NCI-H1105 treated with DMSO at 0.1 percent for 48 hours (cell line): ENCODE data around the gene PARM1.

Experiments used
- DNase-seq: peaks from one replicate; lab custom pipeline; 2025; lab: John Stamatoyannopoulos, UW

The PARM1 gene, protein sequence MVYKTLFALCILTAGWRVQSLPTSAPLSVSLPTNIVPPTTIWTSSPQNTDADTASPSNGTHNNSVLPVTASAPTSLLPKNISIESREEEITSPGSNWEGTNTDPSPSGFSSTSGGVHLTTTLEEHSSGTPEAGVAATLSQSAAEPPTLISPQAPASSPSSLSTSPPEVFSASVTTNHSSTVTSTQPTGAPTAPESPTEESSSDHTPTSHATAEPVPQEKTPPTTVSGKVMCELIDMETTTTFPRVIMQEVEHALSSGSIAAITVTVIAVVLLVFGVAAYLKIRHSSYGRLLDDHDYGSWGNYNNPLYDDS

DNA sequence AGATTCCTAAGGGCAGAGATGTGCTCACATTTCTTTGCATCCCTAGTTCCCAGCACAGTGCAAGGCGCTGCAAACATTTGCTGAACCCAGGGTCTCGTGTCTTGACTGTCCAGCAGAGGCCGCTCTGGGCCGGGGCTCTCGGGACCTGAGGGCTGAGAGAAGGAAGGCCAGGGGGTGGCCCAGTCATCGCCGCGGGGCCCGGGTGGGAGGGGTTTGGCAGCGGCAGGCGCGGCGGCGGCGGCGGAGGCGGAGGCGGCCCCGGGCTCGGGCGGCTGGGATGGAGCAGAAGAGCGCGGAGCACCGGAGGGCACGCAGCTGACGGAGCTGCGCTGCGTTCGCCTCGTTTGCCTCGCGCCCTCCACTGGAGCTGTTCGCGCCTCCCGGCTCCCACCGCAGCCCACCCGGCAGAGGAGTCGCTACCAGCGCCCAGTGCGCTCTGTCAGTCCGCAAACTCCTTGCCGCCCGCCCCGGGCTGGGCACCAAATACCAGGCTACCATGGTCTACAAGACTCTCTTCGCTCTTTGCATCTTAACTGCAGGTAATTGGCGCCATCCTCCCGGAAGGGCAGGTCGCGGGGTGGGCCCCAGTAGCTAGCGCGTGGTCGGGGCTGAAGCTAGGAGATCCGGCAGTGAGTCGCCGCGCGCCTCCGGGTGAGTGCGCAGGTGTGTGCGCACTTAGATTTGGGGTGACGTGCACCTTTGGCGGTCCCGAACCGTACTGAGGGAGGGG, at the start of gene PARM1:
Gene PARM1, plus strand, starts transcription at position 285 of the 730 bp plus-strand sequence. Its CDS starts 212 bp downstream, at position 497.
- peak; percentile 68 for DNase-seq

DNA sequence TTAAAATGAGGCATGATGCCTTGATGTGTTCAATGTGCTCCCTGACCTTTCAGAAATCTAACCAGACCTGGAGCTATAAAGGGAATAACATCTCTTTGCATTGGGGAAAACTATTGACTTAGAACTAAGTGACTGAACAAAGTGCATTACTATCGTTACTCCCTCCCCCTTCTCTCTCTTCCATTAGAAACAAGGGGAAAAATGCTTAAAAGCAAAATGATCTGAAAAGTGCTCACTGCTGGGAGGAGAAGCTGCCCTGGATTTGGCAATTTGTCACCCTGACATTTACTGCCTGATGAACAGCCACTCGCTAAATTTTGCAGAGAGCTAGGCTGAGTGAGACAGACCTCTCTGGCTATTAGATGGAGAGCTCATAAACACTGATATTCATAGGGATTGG, 48.6 kb upstream of the PARM1 start:
- DNase-seq, result peak; percentile 7

DNA sequence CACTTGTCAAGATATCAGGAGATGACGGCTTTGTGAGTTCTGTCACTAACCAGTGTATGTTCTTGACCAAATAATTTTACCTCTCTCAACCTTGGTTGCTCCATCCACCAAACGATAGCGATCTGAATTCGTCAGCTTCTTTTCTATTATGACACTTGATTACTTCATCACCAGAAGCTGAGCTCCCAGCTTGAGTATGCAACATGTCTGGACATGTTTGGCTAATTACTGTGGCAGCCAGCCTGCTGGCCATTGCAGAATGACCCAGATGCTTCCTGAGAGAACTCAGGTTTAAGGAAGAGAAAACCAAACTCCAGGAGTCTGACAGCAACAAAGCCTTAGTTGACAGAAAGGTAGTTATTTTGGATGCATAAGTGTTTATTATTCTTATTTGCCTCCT, 46.4 kb upstream of the PARM1 start:
- peak; percentile 46 for DNase-seq

DNA sequence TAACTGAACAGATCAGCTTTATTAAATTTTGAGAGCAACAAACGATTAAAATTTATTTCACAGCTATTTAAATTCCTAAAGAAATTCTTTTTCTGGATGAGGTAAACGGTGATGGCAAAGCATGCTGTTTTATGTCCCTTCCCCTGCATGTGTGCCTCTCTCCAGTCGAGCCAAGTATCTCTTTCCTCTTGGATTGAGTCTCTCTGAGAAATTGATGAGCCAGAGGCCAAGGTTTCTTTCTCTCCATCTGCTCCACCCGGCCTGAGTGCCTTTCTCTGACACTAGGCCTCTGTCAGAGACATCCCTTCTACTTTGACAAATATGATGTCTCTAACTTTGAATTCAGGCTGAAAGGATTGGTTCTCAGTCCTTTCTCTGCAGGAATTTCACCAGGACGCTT, 42.6 kb upstream of the PARM1 start:
- DNase-seq, result no peak

DNA sequence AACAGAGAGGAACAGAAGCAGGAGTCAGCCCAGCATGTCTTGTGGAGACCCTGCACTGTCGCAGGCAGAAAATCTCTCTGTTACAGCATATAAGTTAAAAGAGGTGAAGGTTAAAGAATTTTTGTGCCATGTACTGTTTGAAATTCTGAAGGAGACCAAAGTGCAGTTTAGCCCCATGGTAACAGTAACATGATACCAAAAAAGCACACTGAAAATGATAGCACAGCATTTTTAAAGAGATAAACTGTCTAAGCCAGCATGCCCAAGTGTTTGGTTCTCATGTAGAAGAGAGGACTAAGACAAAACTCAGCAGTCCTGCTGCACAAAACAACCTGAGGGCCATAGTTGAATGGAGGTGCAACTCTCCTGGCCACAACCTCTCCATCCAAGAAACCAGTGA, 41.9 kb upstream of the PARM1 start:
- DNase-seq, result no peak

DNA sequence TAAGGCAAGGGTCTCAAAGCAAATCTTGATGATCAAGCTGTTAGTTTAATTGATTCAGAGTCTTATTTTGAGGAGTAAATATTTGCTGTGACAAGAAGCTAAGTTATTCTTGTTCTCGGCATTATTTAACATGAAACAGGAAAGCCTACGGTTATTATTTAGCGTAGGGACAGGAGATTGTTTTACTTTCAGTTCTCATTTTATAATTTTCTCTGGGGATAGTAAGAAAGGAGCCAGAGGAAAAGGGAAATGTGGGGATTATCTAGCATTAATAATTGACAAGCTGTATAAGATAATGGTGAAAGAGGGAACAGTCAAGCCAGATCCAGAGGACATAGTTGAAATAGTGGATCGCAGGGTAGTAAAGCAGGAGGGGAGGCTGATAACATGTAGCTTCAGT, 39.7 kb upstream of the PARM1 start:
- no peak for DNase-seq

DNA sequence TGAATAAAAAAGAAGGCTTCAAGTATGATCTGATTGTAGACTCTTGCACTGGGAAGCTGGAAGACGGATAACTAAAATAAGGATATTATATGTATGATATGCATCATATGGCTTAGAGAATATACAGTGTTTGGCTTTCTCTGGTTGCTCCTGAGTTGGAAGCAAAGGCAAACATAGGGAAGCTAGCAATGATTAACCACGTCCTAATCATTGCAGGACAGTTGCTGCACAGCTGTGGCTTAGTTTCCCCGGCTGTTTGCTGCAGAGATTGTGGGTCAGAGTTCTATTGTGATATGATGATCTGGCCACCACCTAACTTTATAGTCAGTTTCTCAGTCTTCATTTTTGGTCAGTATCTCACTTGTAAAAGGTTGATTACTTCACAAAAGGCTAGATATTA, 36.3 kb upstream of the PARM1 start:
- DNase-seq, result no peak

DNA sequence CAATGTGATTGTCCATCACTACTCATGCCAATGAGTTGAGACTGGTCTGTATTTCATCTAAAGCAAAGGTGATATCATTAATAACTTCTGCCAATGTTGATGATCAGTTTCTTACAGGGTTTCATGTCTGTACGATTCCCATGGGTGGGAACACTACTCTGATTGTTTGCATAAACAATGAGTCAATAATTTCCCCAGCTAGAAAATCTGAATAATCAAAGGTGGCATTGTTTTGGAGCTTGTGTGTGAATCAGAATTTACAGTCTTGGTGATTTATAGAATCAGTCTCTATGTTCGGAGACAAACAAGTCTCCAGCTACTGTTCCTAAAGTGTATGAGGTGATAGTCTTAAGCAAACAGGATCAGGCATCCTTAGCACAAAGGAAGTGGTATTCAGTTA, 35.5 kb upstream of the PARM1 start:
- no peak for DNase-seq

DNA sequence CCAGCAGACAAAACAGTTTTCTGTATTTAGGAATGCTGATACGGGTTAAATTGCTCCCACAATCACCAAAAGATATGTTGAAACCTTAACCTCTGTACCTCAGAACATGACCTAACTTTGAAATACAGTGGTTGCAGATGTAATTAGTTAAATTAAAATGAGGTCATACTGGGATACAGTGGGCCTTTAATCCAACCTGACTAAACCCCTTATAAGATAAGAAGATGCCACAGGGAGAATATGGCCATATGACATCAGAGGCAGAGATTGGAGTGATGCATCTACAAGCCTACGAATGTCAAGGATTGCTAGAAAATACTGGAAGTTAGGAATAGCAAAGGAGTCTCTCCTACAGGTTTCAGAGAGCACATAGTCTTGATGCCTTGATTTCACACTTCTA, 32.1 kb upstream of the PARM1 start:
- DNase-seq, result no peak

DNA sequence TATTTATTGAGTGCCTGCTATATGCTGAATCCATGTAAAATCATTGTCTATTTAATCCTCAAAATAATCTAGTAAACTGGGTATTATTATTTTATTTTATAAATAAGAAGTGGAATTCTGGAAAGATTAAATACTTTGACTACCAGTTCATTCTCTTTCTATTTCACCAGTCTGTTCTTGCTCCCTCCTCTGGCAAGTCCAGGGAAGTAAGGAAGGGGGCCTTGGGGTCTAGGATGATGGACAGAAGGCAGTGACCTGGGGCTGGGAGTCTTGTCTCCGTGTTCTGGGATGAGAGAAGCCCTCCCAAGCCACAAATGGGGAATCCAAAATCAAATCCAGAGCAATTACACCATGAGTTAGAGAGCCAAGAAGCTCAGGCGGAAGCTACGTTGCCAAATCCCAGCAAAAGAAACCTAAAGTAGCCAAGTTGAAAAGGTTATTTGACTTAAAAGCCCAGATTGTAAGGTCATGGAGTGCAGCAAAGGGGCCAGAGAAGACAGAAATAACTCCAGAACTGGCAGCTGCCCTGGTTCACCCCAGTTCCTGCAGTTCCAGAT, 28.3 kb upstream of the PARM1 start:
- no peak for DNase-seq

DNA sequence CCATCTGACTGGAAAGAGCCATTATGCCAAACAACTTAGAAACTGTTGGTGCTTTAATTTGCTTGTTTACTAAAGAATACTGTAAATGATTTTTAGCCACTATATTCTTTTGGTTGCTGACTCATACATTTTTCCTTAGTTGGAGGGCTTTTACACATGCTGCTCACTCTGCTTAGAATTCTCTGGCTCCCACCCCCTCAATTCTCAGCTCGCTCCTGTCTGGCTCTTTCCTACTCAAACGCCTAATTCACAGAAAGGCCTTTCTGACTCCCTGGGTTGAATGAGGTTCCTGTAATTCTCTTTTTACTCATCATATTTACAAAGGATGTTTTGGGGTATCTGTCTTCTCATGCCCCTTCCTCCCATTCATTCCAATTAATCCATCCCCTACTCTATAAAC, 26.1 kb upstream of the PARM1 start:
- no peak for DNase-seq

DNA sequence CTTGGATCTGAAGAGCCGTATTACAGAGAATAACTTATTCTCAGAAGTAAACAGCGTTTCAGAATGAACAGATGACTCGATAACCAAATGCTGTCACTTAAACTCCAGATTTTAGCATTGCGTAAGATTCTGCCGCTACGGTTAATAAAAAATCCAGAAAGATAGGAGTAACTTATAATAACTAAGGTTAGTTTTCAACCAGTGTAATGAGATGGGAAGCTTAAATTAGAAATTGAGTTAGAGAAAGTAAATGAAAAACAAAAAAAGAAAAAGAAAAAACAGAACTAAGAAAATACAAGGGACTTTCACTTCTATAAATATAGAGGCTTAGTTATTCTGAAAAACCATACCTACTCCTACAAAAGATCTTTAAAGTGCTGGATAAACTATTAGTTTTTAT, 13.1 kb upstream of the PARM1 start:
- DNase-seq, result no peak

DNA sequence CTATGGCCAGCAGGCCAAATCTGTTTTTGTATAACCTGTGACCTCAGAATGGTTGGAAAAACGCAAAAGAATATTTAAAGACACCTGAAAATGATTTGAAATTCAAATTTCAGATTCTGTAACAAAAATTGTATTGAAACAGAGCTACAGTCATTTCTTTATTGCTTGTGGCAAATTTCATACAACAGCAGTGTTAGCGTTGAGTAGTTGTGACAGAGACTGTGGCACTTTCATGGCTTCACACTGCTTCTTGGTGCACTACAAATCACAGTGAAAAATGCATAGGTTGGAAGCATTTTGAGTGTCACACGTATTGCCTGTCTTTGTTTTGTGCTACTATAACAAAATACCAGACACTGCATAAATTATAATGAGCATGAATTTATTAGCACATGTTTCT, 12.2 kb upstream of the PARM1 start:
- no peak for DNase-seq

DNA sequence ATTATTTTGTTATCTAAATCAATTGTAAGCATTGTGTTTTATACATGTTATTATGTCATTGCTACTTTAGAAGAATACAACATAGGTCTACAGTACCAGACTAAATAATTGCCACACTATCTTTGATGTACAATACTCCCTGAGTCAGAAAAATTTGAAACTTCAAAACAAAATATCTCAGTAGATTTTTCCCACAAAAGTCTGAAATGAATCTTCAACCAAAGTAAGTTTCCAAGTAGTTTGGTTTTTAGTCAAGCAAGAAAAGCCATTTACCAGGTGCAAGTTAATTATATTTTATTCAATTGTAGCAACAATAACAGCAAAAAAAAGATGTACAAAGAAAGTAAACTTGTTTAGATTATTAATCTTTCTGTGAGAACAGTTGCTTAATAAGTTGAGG, 11.4 kb upstream of the PARM1 start:
- DNase-seq, result no peak

DNA sequence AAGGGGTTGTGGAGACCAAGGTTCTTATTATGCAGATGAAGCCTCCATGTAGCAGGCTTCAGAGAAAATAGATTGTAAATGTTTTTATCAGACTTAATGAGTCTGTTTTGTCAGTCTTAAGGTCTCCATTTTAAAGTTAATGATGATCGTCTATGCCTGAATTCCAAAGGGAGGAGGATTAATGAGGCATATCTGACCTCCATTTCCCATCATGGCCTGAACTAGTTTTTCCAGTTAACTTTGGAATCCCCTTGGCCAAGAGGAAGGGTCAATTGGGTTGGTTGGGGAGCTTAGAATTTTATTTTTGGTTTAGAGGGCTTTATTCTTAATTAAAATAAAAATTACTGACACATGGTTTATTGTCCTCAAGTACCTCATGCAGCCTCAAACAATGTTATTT, 6.9 kb upstream of the PARM1 start:
- DNase-seq, result no peak

DNA sequence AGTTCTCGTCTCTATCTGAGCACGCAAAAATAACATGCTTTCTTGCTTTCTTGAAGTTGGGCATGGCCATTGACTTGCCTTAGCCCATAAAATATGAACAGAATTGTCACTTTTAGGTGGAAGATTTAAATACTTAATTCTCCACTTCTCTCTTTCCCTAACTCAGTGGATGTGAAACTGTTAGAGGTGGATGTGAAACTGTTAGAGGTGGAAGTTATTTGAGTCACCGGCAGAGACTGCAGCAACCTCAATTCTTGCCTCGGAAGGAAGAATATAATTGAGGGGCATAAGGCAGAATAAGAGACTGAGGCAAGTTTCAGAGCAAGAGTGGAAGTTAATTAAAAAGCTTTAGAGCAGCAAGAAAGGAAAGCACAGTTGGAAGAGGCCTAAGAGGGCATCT, 2.8 kb upstream of the PARM1 start:
- DNase-seq, result no peak

DNA sequence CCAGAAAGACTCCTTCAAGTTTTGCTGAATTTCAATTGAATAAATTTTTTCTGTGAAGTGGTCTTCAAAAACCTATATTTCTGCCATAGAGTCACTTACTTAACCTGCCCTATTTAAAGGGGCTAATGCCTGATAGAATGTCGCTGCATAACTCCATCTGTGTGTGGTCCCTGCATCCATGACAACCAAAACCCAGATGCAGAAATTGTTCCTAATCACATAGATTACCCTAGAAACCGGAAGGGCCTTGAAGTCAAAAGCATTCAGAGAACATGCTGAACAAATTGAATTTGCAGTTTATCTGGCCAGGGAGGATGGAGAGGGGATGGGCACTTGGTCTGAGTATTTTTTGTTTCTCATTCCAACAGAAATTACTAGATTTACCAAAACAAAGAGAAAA, 1.5 kb upstream of the PARM1 start:
- no peak for DNase-seq

DNA sequence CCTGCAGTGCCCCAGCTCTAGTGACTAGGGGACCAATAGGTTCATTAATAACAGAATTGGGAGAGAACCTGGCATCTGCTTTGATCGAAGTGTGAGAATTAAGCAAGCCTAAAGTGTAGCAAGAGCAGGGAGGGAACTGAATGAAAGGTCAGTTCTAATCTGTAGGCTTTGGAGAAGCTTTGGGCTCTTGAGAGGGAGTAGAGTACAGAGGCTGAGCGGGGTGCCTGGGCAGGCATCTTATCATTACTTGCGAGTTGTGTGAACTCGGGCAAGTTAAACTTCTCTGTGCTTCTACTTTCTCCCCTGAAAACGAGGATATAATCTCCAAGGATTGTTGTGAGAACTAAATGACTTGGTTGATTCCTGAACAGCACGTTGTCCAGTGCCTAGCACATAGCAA, 906 bp upstream of the PARM1 start:
- no peak for DNase-seq

DNA sequence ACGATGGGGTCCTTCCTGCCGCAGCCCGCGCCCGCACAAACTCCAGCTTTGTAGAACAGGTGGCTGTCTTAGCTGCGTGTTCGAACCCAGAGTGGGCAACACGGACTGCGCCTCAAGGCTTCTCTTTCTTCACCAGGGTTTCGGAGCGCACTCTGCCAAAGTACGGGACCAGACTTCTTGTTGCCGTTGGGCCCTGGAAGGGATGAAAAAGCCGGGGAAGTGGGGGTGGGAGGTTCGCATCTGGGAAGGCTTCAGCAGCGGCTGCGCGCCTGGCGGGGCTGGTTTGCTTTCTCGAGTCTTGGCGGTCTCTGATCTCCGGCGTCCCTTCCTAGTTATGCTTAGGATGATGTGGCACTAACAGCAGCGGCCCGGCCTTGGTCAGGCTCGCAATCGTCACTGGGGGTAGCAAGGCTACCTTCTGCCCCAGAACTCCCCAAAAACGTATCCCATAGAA, 673 bp downstream of the PARM1 start:
- no peak for DNase-seq

DNA sequence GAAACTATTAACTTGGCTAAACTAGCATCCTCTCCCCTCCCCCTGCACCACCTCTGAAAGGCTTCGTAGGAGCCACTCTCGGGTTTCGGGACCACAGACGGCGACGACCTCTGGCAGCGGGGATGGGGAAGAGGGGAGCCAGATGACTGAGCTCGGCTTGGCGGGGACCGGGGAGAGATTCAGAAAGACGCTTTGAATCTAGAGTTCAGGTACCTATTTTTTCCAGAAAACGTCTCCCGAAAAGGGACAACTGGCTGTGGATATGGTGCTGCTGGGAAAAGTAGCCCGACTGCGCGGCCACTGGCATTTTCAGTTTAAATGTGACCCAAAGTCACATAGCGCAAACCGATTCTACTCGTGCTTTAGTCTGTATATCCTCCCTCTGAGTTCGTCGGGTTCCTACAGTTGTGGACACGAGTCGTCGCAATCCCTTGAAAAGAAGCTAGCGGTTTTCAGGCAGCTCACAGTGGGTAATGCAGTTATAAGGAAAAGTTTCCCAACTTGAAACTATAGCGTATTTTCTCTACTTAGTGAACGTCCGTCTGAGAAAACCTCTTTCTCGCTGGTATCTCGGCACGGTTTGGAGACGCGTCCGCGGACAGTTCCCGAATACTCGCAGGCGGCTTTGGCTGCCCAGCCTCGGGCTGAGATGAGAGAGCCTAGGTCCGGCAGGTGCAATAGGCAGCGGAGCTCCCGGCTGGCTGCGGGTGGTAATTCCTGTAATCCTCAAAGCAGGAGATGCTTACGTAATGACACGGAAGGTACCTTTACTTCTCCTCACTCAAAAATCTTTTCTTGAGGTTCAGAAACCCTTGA, 1.3 kb downstream of the PARM1 start:
- peak; percentile 32 for DNase-seq

DNA sequence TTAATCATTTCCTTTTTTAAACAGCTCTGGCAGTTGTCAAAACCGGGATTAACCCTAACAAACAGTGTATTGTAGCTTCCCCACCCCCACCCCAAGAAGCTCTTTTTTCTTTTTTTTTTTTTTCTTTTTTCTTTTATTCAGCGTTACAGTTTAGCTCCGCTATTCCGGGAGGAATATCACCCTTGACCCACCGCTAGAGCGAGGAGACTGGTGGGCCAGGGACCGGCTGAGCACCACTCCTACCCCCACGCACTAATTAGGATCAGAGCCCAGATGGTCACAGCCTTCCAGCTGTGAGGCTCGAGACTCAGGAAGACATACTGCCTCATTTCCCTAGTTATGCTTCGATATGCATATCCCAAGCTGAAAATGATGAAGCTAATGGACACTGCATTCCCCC, 2.0 kb downstream of the PARM1 start:
- DNase-seq, result no peak

DNA sequence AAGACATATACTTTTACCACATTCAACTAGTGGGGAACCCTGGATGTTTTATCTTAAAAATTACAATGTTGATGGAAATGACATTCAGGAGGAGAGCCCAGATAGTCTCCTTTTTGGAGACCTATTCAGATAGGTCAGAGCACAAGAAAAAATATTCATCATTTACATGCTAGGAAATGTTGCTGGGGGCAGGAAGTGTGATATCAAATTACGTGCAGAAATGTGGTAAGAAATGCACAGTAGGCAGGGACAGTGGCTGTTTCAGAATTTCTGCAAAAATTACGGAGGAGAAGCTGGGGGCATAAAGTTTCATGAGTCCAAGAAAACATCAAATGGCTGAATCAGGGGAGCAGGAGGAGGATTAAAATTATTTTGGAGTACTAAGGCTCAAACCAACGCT, 8.2 kb downstream of the PARM1 start:
- no peak for DNase-seq
